Measurements from ENCODE around the gene UBALD1.
"Not testable (repeated sequence)": the region's sequence is repeated elsewhere in the genome, so short reads cannot be mapped to it uniquely, and the experiment has no call there.

The UBALD1 gene

DNA sequence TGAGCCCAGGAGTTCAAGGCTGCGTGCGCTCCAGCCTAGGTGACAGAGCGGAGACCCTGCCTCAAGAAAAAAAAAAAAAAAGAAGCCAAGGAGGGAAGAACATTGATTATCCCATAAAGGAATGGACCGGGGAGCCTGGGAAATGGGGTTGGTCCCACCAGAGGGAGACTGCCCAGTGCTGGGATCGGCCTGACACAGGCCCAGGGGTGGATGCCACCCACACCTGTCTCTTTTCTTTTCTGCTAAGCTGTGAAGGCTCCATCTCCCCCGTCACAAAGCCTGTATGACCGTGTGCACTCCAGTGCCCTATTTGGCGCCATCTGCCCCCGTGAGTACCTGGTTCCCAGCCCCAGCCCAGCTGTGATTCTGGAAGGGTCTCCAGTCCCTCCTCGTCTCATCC lies 15.7 kb downstream of the UBALD1 start:
- no peak for DNase-seq

DNA sequence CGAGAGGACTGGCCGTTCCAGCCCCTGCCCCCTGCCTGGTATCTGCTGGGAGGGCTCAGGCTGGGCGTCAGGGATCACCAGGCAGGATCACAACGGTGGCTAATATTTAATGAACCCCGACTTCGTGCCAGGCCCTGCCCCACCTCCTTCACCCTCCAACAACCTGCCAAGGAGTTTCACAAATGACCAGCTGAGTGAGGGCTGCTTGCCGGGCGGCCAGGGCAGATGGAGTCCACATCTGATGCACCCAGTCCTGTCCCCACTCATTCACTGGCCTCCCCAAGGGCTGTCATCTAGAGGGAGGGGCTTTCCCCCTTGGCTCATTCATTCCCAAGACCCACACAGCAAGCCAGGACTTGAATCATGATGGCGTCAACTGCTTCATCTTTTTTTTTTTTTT lies 17.5 kb downstream of the UBALD1 start:
- DNase-seq: peak in 3 of 58 donors; percentile 14 to 23 (median 15)

- no peak for DNase-seq
Measured at GRCh38 chr16:4594433-4595410, 20.0 kb downstream of the UBALD1 start.

- no peak for DNase-seq
Measured at GRCh38 chr16:4593086-4593485, 21.6 kb downstream of the UBALD1 start.

DNA sequence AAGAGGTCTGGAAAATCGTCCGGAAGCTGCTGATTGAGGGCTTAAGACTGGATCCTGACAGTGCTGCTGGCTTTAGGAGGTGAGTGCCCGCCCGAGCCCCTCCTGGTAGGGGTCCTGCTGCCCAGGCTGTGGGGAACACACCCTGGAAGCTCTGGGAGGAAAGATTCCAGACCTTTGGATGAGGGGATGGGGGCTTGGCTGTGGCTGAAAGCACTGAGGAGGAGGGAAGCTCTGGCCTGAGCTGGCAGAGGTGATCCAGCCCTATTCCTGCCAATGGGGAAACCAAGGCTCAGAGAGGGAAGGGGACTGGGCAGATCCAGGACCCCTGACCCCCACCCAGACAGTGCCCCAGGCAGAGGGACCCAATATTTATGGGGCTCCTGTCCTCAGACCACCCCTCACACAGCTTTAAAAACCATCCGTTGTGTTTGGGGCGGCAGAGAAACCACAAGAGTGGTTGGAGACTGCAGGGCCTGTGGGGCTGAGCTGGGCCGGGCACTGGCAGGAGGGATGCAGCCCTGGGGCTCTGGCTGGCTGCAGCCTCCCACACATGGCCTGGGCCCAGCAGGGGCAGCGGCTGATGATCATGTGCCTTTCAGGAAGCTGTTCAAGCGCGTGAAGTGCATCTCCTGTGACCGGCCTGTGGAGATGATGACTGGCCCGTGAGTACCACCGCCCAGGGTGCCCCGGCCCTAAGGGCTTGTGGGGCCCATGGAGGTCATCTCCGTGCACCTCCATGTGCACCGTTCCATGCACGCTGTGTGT lies 22.8 kb downstream of the UBALD1 start:
- DNase-seq: no peak

DNA sequence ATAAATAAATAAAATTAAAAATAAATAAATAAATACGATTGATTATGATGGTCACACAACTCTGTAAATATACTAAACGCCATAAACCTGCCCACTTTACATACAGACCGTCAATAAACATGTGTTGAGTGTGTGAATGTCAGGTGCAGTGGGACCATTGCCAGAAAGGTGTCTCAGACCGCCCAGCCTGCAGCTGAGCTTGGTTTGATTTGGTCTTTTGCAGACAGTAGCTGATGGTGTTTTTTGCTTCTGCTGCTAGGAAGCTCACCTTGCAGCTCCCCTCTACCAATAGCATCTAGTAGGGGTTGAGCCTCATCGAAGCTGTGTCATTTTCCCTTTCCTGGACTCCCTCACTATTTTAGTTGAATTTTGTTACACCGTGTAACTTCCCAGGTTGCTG lies 23.5 kb downstream of the UBALD1 start:
- DNase-seq: no peak

DNA sequence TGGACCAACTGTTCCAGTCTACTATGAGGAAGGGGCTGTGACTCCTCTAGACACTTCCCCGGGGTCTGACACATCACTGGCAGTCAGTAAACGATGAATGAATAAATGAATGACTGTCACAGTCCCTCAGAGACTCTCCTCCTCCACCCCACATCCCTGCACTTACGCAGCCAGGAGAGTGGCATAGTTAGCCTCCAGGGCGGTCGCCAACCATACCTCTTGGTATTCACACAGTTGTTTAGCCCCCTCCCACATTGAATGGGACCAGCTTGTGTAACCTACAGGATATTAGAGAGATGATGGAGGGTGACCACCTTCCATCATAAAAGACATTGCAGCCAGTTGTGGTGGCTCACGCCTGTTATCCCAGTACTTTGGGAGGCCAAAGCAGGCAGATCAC lies 25.7 kb downstream of the UBALD1 start:
- no peak for DNase-seq

- no peak for DNase-seq
Measured at GRCh38 chr16:4588386-4588785, 26.3 kb downstream of the UBALD1 start.

GRCh38 chr16:4586291-4586690 lies 28.4 kb downstream of the UBALD1 start:
- no peak for DNase-seq

- no peak for DNase-seq
Measured at GRCh38 chr16:4583906-4584305, 30.8 kb downstream of the UBALD1 start.

DNA sequence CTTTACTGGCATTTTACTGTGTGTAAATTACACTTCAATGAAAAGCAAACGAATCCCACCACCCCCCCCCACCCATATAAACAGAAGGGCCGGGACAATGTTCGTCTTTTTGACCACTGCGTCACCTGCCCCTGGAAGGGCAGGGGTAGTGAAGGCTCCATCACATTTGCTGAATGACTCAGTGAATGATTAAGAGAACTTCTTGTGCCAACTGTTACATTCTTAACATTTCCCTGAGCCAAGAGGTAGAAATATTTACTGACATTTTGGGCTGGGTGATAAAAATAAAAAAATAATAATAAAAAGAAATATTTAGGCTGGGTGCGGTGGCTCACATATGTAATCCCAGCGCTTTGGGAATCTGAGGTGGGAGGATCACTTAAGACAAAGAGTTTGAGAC lies 34.4 kb downstream of the UBALD1 start:
- DNase-seq: no peak

GRCh38 chr16:4578961-4579530 lies 35.6 kb downstream of the UBALD1 start:
- no peak for DNase-seq

DNA sequence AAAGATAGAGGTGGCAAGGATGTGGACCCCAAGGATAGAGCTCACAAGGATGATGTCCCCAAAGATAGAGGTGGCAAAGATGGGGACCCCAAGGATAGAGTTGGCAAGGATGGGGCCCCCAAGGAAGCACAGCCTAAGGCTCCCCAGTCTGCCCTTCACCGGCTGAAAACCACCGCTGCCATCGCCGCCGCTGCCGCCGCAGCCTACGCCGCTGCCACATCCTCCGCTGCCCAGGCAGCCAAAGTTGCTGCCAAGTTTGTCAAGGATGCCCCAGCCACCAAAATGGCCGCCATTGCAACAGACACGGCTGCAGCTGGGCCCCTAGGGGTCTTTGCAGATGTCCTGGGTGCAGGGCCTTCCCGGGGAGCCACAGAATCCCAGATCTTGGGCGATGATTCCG lies 38.7 kb downstream of the UBALD1 start:
- DNase-seq: no peak

DNA sequence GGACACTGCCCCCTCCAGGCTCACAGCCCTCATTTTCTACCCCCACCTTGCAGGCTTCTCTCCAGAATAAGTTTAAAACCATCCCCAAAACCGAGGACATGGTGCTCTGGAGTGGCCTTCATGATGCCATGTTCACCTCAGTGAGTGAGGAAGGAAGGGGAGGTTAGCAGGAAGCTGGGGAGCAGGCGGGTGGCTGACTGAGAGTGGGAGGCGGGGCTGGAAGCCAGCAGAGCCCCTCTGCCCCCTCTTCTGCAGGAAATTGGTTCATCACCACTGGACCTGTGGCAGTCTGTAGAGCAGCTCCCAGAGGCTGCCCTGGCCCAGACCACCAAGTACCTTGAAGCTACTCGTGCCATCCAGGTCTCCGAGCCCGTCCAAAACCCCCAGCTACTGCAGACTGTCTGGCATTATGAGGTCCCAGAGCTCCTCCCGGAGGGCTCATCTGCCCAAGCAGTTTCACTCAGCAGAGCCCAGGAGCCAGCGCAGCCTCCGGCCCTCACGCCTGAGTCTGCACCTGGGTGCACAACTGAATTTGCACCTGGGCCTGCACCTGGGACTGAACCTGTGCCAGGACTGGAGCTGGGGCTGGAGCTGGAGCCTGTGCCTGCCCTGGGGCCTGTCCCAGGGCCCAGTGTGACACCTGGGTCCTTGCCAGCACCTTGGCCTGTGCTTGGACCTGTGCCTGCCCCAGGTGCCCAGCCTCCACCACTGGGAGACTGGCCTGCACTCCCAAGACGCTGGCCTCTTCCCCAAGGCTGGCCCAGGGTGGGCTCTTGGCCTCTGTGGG lies 39.6 kb downstream of the UBALD1 start:
- DNase-seq: no peak

DNA sequence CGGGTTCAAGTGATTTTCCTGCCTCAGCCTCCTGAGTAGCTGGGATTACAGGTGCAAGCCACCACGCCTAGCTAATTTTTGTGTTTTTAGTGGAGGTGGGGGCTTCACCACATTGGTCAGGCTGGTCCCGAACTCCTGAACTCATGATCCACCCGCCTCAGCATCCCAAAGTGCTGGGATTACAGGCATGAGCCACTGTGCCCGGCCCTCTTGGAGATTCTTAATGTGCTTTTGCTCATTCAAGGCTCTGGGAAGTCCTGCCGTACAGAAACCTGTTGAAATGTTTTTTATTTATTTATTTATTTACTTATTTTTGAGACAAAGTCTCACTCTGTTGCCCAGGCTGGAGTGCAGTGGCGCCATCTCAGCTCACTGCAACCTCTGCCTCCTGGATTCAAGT lies 40.8 kb downstream of the UBALD1 start:
- not testable (repeated sequence) for DNase-seq

DNA sequence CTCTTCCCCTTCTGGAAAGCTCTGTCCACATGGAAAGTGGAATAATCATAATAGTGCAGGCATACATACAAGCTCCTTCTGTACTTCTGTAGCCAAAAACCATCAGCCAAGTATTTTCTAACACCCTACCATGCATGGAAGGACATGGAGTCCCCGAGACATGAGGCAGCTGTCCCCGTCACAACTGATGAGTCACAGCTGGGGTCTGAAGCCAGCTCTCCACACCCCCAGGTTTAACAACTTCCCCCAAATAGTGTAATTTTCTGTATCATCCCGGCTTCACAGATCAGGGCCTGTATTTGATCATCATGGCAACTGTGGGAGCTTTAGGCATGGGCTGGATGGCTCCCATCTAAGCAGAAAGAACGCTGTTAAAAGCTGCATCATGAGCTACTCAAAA lies 42.0 kb downstream of the UBALD1 start:
- peak in 16 of 58 donors; percentile 7 to 61 (median 30) for DNase-seq

- no peak for DNase-seq
Measured at GRCh38 chr16:4570688-4571321, 43.9 kb downstream of the UBALD1 start.

DNA sequence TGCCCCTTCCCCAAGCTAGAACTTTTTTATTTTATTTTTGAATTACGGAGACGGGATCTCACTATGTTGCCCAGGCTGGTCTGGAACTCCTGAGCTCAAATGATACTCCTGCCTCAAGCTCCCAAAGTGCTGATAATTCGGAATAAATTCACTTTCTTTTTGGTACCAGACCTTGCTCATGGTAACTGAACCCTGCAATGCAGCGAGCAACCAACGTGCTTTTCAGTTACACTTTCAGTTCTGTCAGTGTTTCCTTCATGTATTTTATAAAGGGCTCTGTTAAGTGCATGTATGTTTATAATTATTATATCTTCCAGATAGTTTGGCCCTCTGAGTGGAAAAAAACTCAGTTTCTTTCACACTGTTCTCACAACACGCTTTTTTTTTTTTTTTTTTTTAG lies 44.6 kb downstream of the UBALD1 start:
- DNase-seq: no peak

DNA sequence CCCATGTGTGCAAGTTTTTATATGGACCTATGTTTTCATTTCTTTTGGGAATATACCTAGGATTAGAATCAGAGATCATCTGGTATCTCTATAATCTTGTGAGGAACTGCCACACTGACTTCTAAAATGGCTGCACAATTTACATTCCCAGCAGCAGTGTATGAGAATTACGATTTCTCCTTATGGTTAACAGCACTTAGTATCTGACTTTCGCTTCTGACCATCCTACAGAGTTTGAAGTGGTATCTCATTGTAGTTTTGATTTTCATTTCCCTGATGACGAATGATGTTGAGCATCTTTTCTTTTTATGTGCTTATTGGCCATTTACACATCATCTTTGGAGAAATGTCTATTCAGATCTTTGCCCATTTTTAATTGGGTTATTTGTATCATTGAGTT lies 48.5 kb downstream of the UBALD1 start:
- no peak for DNase-seq

DNA sequence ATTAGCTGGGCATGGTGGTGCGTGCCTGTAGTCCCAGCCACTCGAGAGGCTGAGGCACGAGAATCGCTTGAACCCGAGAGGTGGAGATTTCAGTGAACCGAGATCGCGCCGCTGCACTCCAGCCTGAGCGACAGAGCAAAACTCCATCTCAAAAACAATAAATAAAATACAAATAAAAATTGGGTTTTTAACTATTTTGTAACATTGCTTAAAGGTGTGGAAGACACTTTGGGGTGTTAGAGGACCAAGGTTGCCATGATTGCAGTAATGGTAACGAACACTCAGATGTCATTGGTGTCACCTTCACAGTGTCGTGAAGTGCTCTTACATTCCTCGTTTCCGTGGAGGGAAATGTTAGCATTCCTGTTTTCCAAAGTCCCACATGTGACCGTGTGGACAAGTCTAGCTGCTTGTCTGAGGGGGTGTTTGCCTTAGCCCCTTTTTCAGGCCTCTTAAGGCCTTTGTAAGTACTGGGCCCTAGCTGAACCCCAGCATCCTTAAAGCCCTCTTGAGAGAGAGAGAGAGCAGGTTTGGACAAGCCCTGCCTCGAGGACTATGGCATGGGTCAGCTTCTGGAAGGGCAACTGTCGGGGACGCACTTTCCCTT lies 49.9 kb downstream of the UBALD1 start:
- DNase-seq: no peak
